Endometrial microvascular endothelial cells (primary cell): Measurements from ENCODE around the gene ZNF280B. TPM values are rescaled to one million over a fixed set of nuclear protein-coding genes. Genes with fewer than 3 reads are reported as not detected.

ENCODE experiments used
- in situ Hi-C: cut with HindIII; loops from 2 replicates; pipeline ENCODE4 v1.10.0; 2017; ENCODE audit warnings: low sequenced_read_pairs, low pct_unique_long_range_greater_than_20kb; ENCODE audit errors: inconsistent ontology term
- total RNA-seq: library from RNA; depleted of rRNA; stranded (reverse); fragments of >200 nt; gene quantifications from one replicate; pipeline ENCODE4 v1.2.3, GENCODE V29; 2015; ENCODE audit errors: inconsistent ontology term

ZNF280B gene, protein sequence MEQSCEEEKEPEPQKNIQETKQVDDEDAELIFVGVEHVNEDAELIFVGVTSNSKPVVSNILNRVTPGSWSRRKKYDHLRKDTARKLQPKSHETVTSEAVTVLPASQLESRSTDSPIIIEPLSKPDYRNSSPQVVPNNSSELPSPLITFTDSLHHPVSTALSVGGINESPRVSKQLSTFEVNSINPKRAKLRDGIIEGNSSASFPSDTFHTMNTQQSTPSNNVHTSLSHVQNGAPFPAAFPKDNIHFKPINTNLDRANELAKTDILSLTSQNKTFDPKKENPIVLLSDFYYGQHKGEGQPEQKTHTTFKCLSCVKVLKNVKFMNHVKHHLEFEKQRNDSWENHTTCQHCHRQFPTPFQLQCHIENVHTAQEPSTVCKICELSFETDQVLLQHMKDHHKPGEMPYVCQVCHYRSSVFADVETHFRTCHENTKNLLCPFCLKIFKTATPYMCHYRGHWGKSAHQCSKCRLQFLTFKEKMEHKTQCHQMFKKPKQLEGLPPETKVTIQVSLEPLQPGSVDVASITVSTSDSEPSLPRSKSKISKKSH
- total RNA-seq: 2.1 TPM

DNA sequence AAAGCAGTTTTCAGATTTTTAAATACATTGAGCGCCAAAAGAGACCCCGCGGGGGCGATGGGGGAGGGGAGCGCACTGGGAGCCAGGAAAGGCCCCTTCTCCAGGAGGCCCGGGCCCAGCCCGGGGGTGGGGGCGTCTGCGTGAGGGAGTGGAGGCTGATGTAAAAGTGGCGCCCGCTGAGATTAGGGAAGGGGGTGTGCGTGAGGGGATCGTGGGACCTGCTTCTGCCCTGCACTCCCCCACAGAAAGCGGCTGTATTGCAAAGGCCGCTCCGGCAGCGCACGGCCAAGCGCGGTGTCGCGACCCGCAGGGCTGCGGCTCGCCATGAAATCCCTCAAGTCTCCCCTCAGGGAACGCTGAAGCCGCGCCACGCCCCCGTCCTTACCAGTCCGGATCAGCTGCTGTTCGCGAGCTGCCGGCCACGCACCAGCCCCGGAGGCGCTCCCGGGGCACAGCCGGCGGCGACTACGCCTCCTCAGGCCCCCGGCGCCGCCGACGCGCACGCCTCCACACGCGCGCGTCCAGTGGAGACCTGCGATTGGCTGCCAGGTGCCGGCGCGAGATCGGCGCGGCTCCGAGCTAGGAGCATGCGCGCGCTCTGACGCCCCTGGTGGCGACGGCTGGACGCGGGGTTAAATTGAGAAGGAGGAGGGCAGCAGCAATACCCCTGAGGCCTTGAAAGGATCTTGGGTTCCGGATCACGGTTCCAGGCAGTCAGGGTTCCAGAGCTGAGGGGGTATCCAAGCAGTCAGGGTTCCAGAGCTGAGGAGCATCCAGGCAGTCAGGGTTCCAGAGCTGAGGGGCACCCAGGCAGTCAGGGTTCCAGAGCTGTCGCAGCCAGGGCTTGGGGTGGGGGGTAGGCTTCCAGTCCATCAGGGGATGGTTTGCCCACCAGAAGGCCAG, at the start of gene ZNF280B:
Gene ZNF280B, minus strand, starts transcription at position 469 of the 903 bp plus-strand sequence. CDS start 19,344 bp downstream, outside the sequence.
- in situ Hi-C loops: no loop called here

DNA sequence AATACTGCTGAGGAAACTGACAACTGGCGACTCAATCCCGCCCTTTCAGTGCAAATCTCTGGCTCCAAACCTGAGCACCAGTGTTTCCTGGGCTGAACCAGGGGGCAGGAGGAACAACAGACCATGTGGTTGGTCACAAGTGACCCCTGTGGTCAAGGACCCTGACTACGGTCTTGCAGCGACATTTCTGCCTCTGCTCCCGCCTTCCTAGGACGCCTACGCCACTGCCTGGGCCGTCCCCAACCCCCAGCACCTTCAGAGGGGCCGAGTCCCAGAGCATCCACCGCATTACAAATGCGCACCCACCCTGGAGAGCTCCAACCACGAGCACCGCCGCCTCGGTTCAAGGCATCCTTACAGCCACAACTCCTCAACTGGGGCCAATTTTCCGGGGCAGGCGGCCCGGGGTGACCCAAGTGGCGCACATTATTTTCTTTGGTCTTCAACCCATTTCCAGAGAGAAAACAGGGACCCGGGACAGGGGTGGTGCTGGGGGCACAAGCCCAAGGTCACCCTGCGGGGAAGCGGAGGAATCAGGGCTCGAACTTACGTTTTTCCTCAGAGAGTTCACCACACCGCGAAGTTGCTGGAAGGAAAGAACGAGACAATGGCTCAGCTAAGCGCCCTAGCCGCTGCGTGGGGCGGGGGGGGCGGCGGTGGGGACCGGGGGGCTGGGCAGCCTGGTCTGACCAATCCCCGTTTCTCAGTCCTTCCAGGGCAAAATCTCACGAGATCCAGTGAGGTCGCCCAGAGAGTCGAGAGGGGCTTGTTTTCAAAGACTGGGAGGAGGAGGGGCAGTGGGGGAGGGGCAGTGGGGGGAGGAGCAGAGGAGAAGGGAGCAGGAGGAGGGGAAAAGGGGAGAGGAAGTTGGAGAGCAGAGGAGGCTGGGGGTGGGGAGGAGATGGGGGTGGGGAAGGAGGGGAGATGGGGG, 48.7 kb upstream of the ZNF280B start:
- in situ Hi-C loops: no loop called here

DNA sequence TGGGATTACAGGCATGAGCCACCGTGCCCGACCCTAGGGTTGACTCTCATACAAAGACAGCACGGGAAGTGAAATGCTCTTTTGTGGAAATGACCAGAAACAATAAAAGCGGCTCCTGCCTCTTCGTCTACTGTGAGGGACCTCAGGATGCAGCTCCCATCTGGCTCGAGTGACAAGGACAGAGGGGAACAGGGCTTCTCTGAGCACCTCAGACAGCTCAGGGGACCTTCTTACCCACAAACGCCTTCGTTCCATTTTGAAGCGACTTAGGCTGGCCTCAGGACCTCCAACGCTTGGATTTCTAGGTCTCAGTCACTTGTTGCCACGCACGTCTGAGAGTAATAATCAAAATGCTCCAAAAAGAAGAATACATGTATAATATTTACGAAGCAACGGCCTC, 48.0 kb upstream of the ZNF280B start:
- in situ Hi-C loops: no loop called here

DNA sequence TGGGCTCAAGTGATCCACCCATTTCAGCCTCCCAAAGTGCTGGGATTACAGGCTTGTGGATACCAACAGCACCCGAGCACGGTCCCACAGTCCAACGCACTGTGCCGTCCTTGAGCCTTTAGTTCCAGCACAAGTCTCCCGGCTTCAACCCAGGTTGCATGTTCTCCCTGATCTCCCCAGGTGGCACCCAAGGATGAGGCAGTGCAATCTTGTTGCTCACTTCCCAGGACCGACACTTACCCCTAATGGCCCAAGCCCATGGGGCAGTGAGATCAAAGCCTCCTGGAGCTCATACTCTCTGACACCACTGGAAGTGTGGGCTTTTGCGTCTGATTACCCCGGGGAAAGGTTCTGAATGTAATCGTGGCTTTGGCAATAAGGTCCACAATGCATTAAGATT, 47.1 kb upstream of the ZNF280B start:
- in situ Hi-C loops: no loop called here

DNA sequence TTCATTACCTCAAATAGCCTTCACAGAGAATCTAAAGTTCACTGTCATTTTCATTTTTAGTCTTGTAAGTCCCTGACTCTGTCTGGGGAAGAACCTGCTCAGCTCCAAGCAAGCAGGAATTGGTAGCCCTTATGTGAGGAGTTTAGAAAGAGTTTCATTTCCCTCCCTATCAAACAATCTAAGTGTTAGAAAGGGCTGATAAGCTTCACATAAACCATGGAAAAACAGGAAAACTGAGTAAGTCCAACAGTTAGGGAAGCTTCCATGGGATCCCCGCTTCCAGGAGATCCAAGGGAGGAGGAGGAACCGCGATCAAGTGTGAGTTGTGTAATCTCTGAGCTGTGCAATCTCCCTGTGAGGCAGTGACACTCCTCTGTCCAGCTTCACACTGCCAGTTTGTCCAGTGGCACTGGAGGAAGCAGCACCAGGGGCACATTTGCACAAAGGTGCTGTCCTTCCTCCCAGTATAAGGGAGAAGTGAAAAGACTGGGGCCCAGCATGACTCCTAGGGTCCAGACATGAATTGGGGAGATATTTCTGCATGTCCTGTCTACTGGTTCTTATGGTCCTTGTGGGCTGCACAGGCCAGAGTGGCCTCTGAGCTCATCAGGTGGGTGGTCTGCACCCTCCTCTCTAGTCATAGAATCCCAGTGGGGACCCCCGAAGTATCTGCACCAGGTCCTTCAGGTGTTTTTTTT, 46.2 kb upstream of the ZNF280B start:
- in situ Hi-C loops: no loop called here

DNA sequence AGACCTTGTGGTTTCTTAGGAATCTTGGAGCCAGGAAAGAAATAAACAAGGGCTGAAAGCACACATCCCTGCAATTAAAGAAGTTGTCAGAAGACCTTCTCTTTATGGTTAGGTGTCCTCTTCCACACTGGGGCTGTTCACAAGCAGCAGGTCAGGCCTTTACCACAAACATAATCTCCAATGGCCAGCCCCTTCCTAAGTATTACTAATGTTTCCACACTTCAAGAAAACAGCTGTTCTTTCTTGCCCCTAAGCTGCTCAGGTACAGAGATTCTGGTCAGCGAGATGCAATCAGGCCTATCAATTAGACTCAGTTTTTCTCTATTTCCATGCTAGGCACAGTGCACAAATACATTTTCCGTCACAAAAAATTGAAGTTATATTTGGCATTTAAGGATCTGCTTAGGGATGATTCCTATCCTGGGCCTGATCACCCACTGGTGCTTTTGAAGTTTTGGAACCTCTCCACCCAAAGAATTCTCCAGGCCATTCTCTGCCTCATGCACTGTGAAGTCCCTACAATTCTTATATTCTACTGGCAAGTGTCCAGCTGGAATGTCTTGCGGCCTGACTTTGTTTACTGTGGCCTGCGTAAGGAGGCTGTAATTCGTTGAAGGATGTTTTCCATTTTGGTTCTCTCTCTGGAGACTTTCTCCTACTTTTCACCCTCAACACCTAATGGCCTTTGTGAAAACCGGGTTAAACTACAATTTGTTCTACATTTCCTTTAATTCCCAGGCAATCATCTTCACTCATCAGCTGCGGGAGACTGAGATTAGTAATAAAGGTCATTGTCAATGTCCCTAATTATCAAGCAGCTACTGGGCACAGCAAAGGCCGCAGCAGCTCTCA, 45.4 kb upstream of the ZNF280B start:
- in situ Hi-C loops: no loop called here

DNA sequence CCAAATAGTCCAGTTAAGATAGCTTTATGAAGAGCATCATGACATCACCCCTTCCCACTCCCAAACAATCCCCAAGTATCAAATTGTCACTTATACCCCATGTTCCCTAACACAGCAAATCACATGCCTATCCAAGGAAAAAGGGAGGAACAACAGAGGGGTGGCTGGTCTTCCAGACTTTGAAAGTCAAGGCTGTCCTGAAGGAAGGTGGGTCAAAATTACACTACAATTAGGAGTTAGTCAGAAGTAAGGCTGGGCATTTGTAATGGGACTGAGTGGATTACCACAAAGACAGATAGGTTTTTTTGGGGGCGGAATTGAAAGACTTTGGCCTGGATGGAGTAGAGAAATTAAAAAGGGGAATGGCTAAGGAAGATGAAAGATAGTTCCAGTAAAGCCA, 44.6 kb upstream of the ZNF280B start:
- in situ Hi-C loops: no loop called here

DNA sequence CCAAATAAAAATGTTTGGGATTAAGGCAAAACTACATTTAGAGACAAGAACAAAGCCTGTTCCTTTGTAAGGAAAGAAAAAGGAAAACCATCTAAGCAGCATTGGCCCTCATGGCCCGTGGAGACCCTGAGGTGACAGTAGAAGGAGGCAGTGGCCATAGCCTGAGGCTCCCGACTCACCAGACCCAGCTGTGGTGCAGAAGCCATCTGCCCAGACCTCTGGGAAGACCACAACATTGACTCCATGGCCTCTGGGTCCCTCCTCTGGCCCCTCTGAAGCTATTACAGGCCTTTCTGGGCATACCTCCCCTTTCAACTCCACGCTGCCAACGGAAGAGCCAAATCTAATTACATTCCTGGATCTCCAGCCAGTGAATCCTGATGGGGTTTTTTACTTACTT, 44.1 kb upstream of the ZNF280B start:
- in situ Hi-C loops: no loop called here

DNA sequence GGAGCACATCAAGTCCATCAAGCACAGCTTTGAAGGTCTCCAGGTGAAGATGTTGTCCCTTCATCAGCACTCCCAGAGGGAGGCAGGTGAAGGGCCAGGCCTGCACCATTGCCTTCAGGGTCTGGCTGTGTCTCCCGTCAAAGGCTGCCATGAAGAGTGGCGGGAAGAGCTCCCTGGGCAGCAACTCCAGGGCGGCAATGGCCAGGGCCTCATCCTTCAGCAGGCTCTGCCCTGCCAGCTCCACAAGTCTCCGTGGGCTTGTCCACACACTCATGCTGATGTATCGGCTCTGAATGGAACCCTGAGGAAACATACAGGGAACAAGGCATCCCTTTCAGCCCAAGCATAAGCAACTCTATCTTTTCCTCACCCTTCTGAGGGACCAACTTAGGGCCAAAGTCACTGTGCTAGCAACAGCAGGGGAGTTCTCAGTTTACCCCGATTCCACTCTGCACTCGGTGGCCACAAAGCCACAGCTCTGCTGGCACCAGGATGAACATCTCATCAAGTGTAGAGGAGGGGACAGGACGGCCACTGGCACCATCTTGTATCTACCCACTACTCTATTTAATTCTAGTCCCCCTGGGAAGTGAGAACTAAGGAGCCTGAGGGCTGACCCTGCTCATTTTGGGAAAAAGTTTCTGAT, 42.4 kb upstream of the ZNF280B start:
- in situ Hi-C loops: no loop called here

DNA sequence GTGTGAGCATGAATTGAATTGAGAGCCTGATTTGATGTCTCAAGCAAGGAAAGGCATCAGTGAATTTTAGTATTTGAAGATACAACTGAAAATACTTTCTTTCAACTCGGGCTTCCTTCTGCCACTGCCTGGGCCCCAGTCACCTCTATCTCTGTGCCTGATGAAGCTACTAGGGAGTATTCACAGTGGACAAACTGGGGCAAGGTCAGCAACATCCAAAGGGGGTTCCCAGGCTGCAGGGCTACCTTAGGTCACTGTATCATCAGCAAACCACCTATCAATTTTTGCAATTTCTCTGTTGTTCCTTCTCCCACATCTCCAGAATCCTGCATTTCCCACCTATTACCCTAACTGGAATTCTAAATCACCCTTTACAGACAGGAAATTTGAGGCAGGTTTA, 40.4 kb upstream of the ZNF280B start:
- in situ Hi-C loops: no loop called here

DNA sequence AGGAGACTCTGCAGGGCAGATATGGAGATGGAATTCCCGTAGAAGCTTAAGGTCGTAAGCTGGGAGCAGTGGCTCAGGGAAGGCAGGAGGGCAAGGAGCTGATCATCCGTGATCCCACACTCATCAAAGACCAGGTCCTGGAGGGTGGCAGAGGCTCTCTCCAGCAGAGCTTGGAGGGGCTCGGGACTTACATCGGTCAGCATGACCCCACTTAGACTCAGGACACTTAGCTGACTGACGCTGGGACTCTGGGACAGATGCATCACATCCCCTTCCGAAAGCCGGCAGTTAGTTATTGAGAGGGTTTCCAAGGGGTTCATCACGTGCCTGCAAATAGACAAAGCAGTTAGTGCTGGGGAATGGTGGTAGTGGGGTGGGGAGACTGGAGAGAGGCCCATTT, 39.8 kb upstream of the ZNF280B start:
- in situ Hi-C loops: no loop called here

DNA sequence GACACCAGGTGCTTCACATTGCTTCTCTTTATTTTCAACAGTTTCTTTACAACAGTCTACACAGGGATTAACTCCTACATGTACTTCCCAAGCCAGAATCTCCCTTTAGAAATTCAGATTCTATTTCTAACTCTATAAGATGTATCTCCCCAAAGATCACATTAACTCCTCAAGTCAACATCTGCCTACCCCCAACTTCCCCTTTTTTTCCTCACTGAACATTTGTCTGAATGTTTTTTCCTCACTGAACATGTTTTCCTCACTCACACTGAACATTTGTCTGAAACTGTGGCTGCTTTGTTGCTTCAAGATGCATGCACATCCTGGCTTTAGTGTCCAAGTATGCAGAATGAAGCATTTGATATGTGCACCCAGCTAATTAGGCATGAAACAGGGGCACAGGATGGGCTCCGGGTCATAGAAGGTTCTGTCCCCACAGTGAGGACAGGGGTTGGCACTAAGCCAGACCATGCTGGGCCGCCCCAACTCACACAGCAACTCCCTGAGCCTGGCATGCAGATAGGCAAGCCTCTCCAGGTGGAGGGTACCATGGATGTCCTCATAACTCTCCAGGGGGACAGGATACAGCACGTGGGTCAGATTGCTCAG, 39.3 kb upstream of the ZNF280B start:
- in situ Hi-C loops: no loop called here

DNA sequence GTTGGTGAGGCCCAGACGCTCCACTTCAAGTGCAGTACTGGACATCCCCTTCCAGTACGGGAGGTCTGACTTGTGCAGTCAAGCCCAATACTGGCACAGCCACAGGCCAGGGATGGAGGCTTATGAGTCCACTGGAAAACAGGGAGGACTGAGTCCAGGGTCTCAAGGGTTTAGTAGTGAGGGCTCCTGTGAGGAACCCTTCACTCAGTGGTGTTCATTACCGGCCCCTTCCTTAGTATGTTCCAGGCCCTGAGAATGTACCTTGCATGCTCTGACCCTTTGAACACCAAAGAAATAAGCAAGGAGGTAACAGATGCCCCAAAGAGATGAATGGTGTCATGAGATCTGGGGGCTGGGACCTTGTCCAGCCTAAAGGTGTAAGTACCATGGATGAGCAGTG, 38.7 kb upstream of the ZNF280B start:
- in situ Hi-C loops: no loop called here

DNA sequence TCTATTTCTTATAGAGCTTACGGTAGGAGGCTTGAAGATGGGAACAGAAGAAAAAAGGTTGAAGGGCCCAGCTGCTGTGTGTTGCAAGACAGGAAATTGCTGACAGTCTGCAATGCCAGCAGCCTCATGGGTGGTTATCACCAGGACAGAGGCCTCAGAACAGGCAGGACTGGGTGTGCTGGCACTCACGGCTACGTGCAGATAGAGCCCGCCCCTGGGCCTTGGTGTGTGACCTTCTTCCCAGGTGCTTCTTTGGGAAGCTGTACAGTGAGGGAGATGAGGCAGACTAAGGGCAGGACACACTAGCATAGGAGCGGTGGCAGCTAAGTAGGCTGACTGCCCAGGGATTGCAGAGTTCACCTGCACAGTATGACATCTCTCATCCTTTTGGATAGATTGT, 37.9 kb upstream of the ZNF280B start:
- in situ Hi-C loops: no loop called here

DNA sequence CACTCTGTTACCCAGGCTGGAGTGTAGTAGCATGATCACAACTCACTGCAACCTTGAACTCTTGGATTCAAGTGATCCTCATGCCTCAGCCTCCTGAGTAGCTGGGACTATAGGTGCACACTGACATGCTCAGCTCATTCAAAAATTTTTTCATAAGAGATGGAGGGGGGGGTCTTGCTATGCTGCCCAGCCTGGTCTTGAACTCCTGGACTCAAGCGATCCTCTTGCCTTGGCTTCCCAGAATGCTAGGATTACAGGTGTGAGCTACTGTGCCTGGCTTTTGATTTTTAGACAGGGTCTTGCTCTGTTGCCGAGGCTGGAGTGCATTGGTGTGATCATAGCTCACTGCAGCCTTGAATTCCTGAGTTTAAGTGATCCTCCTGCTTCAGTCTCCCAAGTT, 36.5 kb upstream of the ZNF280B start:
- in situ Hi-C loops: no loop called here

DNA sequence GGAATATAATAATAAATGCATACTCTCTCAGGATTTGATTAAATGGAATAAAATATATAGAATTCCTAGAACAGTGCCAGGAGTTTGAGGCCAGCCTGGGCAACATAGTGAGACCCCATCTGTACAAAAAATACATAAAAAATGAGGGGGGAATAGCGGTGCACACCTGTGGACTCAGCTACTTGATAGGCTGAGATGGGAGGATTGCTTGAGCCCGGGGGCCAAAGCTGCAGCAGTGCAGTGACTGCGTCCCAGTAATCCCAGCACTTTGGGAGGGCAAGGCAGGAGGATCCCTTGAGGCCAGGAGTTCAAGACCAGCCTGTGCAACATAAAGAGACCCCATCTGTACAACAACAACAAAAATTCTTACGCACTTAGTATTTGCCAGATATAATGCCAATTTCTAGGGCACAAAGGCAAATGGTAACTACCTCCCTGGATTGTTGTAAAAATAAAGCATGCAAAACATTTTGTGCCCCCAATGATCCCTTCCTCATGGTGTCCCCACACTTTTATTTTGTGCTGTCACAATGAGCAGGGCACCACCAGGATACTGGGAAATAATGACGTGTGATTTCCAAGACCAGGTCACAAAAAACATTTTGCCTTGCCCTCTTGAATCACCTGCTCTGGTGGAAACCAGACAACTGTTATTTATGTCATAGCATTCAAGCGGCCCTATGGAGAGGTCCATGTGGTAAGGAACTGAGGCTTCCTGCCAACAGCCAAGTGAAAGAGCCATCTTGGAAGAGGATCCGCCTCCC, 29.9 kb upstream of the ZNF280B start:
- in situ Hi-C loops: no loop called here
